Small intestine (tissue), 7 donors: ENCODE results near the gene PIK3AP1. TPM values are rescaled to one million over a fixed set of nuclear protein-coding genes. Genes with fewer than 3 reads are reported as not detected.

Experiments
- DNase-seq, 2 donors: peaks; one replicate each; pipeline versions ENCODE4 v3.0.0 to v3.0.0-alpha.2; 2013
- FAIRE-seq: peaks from 2 replicates; lab custom pipeline; 2012; peaks lifted over from hg19 to GRCh38; lab: Jason Lieb, UNC
- H3K27ac ChIP-seq, 3 donors: one replicate each; pipeline ENCODE4 v1.5.1; 2013; ENCODE audit warnings: low read length in 2 of 3, mild to moderate bottlenecking in 2 of 3, control low read depth in 1 of 3, inconsistent platforms in 1 of 3, low read depth in 1 of 3, moderate library complexity in 1 of 3
- H3K27me3 ChIP-seq, 3 donors: one replicate each; pipeline ENCODE4 v1.6.1; 2013; ENCODE audit warnings: low read length in 3 of 3, inconsistent platforms in 1 of 3; ENCODE audit not compliant: control insufficient read depth in 3 of 3, insufficient read depth in 3 of 3
- H3K36me3 ChIP-seq, 3 donors: one replicate each; pipeline ENCODE4 v1.6.1; 2013; ENCODE audit warnings: low read length in 3 of 3, inconsistent platforms in 1 of 3, low read depth in 1 of 3, mild to moderate bottlenecking in 1 of 3, moderate library complexity in 1 of 3; ENCODE audit not compliant: control insufficient read depth in 3 of 3, insufficient read depth in 2 of 3
- H3K4me1 ChIP-seq, 3 donors: one replicate each; pipeline ENCODE4 v1.6.1; 2013; ENCODE audit warnings: low read length in 2 of 3, inconsistent platforms in 1 of 3, low read depth in 1 of 3, mild to moderate bottlenecking in 1 of 3, moderate library complexity in 1 of 3; ENCODE audit not compliant: control insufficient read depth in 3 of 3, insufficient read depth in 2 of 3
- H3K4me3 ChIP-seq, 3 donors: one replicate each; pipeline ENCODE4 v1.5.1; 2013; ENCODE audit warnings: low read length in 3 of 3, control low read depth in 1 of 3, inconsistent platforms in 1 of 3, low read depth in 1 of 3, mild to moderate bottlenecking in 1 of 3, moderate library complexity in 1 of 3
- H3K9me3 ChIP-seq, 2 donors: one replicate each; pipeline ENCODE4 v1.6.1; 2013; ENCODE audit warnings: low read depth in 1 of 2, low read length in 1 of 2; ENCODE audit not compliant: control insufficient read depth in 2 of 2, insufficient read depth in 1 of 2
- WGBS, 3 donors: extraction: QIAGEN DNeasy Blood & Tissue Kit; methylation state at CpG; one replicate each; pipeline ENCODE4 v1.1.7; 2013; 5-methylcytosine and 5-hydroxymethylcytosine counted together
- polyA plus RNA-seq, 4 donors: library from polyadenylated mRNA; stranded (reverse) in 3 of 4; unstranded in 1 of 4; fragments of 200-250 nt in 3 of 4; fragments of 120-200 nt in 1 of 4; gene quantifications; one replicate each; pipeline versions ENCODE4 v1.2.1 to v1.2.3, GENCODE V29; 2013
- donor health status: healthy with polysubstance abuse.
- donor health status: control.
- donor health status: control.
- donor health status: Bipolar disorder and iron deficiency.
- donor health status: healthy.

The PIK3AP1 gene
- polyA plus RNA-seq, 4 donors: 5.6 to 9.2 (median 6.6) TPM

DNA sequence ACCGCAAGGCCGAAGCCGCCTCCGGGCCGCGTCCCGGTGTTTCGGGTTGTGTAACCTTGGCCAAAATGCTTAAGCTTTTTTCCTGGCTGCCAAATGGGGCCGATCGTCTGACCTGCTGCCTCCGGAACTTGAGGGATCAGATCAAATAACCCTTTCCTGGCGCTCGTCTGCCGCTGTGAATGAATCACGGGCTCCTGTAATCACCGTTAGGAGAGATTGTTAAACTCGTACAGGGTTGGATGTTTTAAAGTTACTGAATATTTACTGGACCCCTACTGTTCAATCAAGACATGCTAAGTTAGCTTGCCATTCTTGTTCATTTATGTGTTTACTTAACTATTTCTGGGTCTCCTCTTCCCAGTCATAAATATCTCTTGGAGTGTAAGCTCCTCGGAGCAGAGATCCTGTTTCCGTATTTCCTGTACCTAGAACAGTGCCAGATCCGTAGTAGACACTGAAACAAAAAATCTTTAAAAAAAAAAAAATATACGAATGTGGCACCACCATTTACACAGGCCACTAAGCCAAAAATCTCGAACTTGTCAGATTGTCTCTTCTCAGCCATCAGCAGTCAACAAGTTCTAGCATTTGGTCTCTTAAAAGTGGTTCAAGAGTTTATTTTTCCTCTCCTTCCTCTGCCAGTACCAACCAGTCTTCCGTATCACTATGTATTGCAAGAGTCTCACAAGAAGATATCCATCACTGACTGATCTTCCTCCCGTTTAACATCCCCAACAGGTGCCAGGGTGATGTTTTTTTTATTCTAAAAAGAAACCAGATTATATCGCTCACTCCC, 132.9 kb downstream of the PIK3AP1 start:
- 2 to 3% (median 2%) methylated on average over 19 to 25 of the region's 25 CpGs for WGBS, 3 donors
- Histone ChIP-seq H3K36me3 (peaks cover 0 to 8% (median 0%) of the 10 kb centered on the region in 3 donors), H3K27ac (peak overlapping the region; percentile 89 to 100 (median 99)), H3K9me3 (no peaks in the 10 kb centered on the region), H3K4me3 (peak overlapping the region; percentile 54 to 95 (median 74)), H3K4me1 (peaks cover 5 to 25% (median 11%) of the 10 kb centered on the region in 3 donors), H3K27me3 (no peaks in the 10 kb centered on the region)
- FAIRE-seq: no peak
- peak in 1 of 2 donors; percentile 58 for DNase-seq

DNA sequence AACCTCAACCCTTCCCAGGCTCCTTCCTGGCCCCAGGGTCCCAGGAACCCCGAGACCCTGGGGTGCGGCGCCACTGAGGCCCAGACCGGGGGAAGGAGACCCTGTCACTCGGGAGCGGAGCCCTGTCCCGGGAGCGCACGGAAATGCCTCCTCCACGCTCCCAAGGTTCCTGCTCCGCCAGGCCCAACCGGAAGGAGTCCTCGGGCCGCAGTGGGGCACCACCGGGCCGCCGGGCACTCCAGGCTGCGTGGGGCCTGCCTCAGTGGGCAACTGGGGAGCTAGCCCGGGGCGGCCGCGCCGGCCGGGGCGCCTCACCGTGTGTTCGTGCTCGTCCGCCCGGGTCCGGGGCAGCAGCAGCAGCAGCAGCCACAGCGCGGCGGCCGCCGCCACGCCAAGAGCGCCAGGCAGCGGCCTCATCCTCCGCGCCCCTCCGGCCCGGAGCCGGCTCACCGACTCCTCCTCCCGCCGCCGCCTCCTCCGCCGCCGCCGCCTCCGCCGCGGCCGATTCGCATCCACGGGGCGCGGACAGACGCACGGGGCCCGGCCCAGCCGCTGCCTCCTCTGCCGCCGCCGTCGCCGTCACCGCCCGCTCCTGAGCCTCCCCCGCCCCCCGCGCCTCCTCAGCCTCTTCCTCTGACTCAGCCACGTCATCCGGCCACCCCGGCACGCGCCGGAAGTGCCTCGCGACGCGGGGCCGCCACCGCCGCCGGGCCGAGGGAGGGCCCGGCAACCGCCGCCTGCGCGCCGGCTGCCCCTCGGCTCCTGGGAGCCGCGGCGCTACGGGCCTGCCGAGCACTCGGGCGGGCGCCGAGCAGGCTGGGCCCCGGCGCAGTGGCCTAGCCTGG, 133.7 kb downstream of the PIK3AP1 start, which contains the start of gene TM9SF3:
TSS of gene TM9SF3 (minus strand) at position 594 of the 845 bp plus-strand sequence. CDS start at position 417, 177 bp downstream.
- Histone ChIP-seq H3K27ac (peak within 1 kb of the TSS; percentile 89 to 100 (median 99)), H3K4me3 (peak within 1 kb of the TSS; percentile 67 to 95 (median 74)), H3K4me1 (peaks cover 6 to 32% (median 11%) of the 10 kb centered on the region in 3 donors), H3K36me3 (peaks cover 0 to 8% (median 0%) of the 10 kb centered on the region in 3 donors), H3K27me3 (no peaks in the 10 kb centered on the region), H3K9me3 (no peaks in the 10 kb centered on the region)
- 1% methylated on average over 58 to 107 of the region's 107 CpGs for WGBS, 3 donors
- FAIRE-seq: no peak
- peak; percentile 89 to 97 for DNase-seq

- WGBS, 3 donors: 1 to 2% (median 2%) methylated on average over 20 of the region's 20 CpGs
- FAIRE-seq (no peak), DNase-seq (peak; percentile 88 to 91)
- Histone ChIP-seq H3K36me3 (peaks cover 0 to 8% (median 0%) of the 10 kb centered on the region in 3 donors), H3K9me3 (no peaks in the 10 kb centered on the region), H3K4me3 (peak overlapping the region; percentile 67 to 95 (median 74)), H3K27ac (peak overlapping the region; percentile 88 to 100 (median 99)), H3K4me1 (peaks cover 7 to 35% (median 11%) of the 10 kb centered on the region in 3 donors), H3K27me3 (no peaks in the 10 kb centered on the region)
Observed at GRCh38 chr10:96585736-96586418, 134.4 kb downstream of the PIK3AP1 start.

DNA sequence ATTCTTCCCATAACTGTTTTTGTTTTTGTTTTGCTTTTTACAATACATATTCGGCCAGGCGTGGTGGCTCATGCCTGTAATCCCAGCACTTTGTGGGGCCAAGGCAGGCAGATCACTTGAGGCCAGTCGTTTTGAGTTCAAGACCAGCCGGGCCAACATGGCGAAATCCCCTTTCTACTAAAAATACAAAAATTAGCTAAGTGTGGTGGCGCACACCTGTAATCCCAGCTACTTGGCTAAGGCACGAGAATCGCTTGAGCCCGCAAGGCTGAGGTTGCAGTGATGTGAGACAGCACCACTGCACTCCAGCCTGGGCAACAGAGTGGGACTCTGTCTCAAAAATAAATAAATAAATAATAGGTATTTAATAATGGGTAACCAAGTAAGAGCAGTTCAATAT, 135.8 kb downstream of the PIK3AP1 start:
- WGBS, 3 donors: 58 to 76% (median 74%) methylated on average over 9 of the region's 9 CpGs
- H3K27ac ChIP-seq: peak overlapping the region in 1 of 3 donors; percentile 31
- FAIRE-seq: no peak

DNA sequence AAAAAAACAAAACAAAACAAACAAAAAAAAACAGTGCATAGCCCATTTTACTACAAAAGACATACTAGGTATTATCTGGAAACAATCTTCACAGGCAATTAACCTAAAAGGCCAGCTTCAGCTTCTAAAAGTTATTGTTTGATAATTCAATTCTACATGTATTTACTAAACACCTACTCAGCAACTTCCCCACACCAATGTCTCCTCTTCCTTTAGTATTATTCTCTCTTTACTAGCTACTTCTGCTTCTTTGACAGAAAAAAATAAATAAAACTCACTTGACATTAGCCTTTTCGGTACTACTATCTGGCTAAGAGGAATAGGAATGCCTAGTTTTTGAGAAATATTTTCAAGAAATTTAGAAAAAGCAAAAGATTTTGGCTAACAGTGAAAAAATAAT, 136.3 kb downstream of the PIK3AP1 start:
- FAIRE-seq (no peak), DNase-seq (no peak)
- Histone ChIP-seq H3K27ac (no peak overlapping the region), H3K4me1 (peaks cover 6 to 42% (median 11%) of the 10 kb centered on the region in 3 donors), H3K9me3 (no peaks in the 10 kb centered on the region), H3K27me3 (no peaks in the 10 kb centered on the region), H3K36me3 (peaks cover 0 to 14% (median 0%) of the 10 kb centered on the region in 3 donors), H3K4me3 (no peak overlapping the region)
- WGBS, 3 donors: 57 to 63% (median 58%) methylated on average over 1 of the region's 1 CpG

More for the DNA sequence above, 135.8 kb downstream of the PIK3AP1 start:
- Histone ChIP-seq H3K9me3 (no peaks in the 10 kb centered on the region), H3K36me3 (peaks cover 0 to 14% (median 0%) of the 10 kb centered on the region in 3 donors), H3K27me3 (no peaks in the 10 kb centered on the region), H3K4me3 (peak overlapping the region in 2 of 3 donors; percentile 9 to 27), H3K4me1 (peaks cover 6 to 43% (median 11%) of the 10 kb centered on the region in 3 donors)
- DNase-seq: no peak

DNA sequence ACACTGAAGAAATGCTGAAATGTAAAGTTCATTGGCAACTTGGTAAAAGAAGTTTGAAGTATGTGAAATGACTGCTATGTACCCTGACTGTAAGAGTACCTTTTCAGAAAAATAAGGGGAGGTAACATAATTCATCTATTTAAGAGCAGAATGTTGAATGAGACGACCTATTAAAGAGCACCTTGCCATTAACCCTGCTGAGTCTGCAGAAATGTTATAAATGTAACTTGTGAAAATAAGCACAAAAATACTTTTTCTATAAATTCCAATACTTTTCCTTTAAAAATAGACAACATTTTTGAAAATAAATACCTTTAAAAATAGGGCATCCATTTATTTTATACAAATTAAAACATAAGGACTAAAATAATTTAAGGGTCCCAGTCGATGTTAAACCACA, 141.2 kb downstream of the PIK3AP1 start:
- FAIRE-seq (peak; percentile 44), DNase-seq (no peak)
- Histone ChIP-seq H3K27ac (peak overlapping the region; percentile 50 to 80 (median 78)), H3K36me3 (peaks cover 0 to 16% (median 0%) of the 10 kb centered on the region in 3 donors), H3K9me3 (no peaks in the 10 kb centered on the region), H3K4me1 (peaks cover 9 to 47% (median 11%) of the 10 kb centered on the region in 3 donors), H3K27me3 (no peaks in the 10 kb centered on the region), H3K4me3 (no peak overlapping the region)
- WGBS, 3 donors: 19 to 56% (median 32%) methylated on average over 2 of the region's 2 CpGs

GRCh38 chr10:96578633-96579032, 141.7 kb downstream of the PIK3AP1 start:
- DNase-seq: peak; percentile 48 to 79
- Histone ChIP-seq H3K4me1 (peaks cover 9 to 47% (median 11%) of the 10 kb centered on the region in 3 donors), H3K4me3 (no peak overlapping the region), H3K9me3 (no peaks in the 10 kb centered on the region), H3K27me3 (no peaks in the 10 kb centered on the region), H3K36me3 (peaks cover 0 to 13% (median 0%) of the 10 kb centered on the region in 3 donors), H3K27ac (peak overlapping the region; percentile 50 to 80 (median 78))
- no peak for FAIRE-seq
- 16 to 66% (median 17%) methylated on average over 5 of the region's 5 CpGs for WGBS, 3 donors
